Measurements from ENCODE around the gene CERS6. TPM values are rescaled to one million over a fixed set of nuclear protein-coding genes. Genes with fewer than 3 reads are reported as not detected.
"Not testable (repeated sequence)": the region's sequence is repeated elsewhere in the genome, so short reads cannot be mapped to it uniquely, and the experiment has no call there.

The CERS6 gene
- total and polyA plus RNA-seq, 8 donors = 18.8 to 24.5 (median 22.1) TPM

- Histone ChIP-seq H3K27me3 (no peaks in the 10 kb centered on the region), H3K4me3 (no peak overlapping the region), H3K36me3 (no peaks in the 10 kb centered on the region), H3K9me3 (no peaks in the 10 kb centered on the region), H3K4me1 (peaks cover 0 to 9% of the 10 kb centered on the region in 2 donors), H3K27ac (no peak overlapping the region)
- DNase-seq = no peak
- TF ChIP-seq CTCF (IDR thresholded peaks at IDR 0.05) = no peak
- intact Hi-C loops (cut with DNase I) = no loop called here
- no peak for ATAC-seq
These were observed 39.5 kb downstream of the CERS6 start for GRCh38 chr2:168495524-168495923.

- DNase-seq = no peak
- TF ChIP-seq CTCF (IDR thresholded peaks at IDR 0.05) = no peak
- intact Hi-C loops (cut with DNase I) = no loop called here
These were observed 40.8 kb downstream of the CERS6 start for GRCh38 chr2:168496906-168497305.

GRCh38 chr2:168499500-168499899 is 43.4 kb downstream of the CERS6 start:
- intact Hi-C loops (cut with DNase I) = no loop called here
- peaks cover 0 to 11% of the 10 kb centered on the region in 2 donors for H3K9me3 ChIP-seq
- DNase-seq (no peak), ATAC-seq (no peak)
- H3K4me1 ChIP-seq = no peaks in the 10 kb centered on the region
- H3K36me3 ChIP-seq = no peaks in the 10 kb centered on the region
- no peak overlapping the region for H3K4me3 ChIP-seq
- TF ChIP-seq CTCF (IDR thresholded peaks at IDR 0.05) = no peak
- H3K27me3 ChIP-seq = no peaks in the 10 kb centered on the region
- H3K27ac ChIP-seq = no peak overlapping the region

More at GRCh38 chr2:168496906-168497305, 40.8 kb downstream of the CERS6 start:
- H3K4me3 ChIP-seq = no peak overlapping the region
- H3K9me3 ChIP-seq = peaks cover 0 to under 1% of the 10 kb centered on the region in 2 donors
- H3K4me1 ChIP-seq = no peaks in the 10 kb centered on the region
- no peak overlapping the region for H3K27ac ChIP-seq
- H3K36me3 ChIP-seq = no peaks in the 10 kb centered on the region
- no peaks in the 10 kb centered on the region for H3K27me3 ChIP-seq
- ATAC-seq = no peak

- Histone ChIP-seq H3K4me1 (no peaks in the 10 kb centered on the region), H3K9me3 (peaks cover 0 to 11% of the 10 kb centered on the region in 2 donors), H3K27ac (no peak overlapping the region), H3K36me3 (no peaks in the 10 kb centered on the region), H3K27me3 (no peaks in the 10 kb centered on the region), H3K4me3 (no peak overlapping the region)
- ATAC-seq = no peak
- no peak for TF ChIP-seq CTCF (IDR thresholded peaks at IDR 0.05)
- intact Hi-C loops (cut with DNase I) = no loop called here
- no peak for DNase-seq
These were observed 44.4 kb downstream of the CERS6 start for GRCh38 chr2:168500516-168500915.

GRCh38 chr2:168501466-168502065 is 45.5 kb downstream of the CERS6 start:
- Histone ChIP-seq H3K9me3 (peaks cover 0 to 11% of the 10 kb centered on the region in 2 donors), H3K4me1 (no peaks in the 10 kb centered on the region), H3K27me3 (no peaks in the 10 kb centered on the region), H3K27ac (no peak overlapping the region), H3K4me3 (no peak overlapping the region), H3K36me3 (no peaks in the 10 kb centered on the region)
- intact Hi-C loops (cut with DNase I) = no loop called here
- DNase-seq (no peak), ATAC-seq (no peak)
- no peak for TF ChIP-seq CTCF (IDR thresholded peaks at IDR 0.05)

GRCh38 chr2:168502852-168503251 is 46.8 kb downstream of the CERS6 start:
- H3K27ac ChIP-seq; ATAC-seq; DNase-seq; intact Hi-C loops (cut with DNase I); H3K27me3 ChIP-seq; H3K4me1 ChIP-seq; H3K4me3 ChIP-seq; H3K36me3 ChIP-seq: not testable (repeated sequence)
- H3K9me3 ChIP-seq = peaks cover 0 to 11% of the 10 kb centered on the region in 2 donors
